T-helper 17 cell (primary cell): ENCODE data around the gene RBM6. TPM values are rescaled to one million over a fixed set of nuclear protein-coding genes. Genes with fewer than 3 reads are reported as not detected.

Source experiments
- ATAC-seq: fragments of 150-1000 bp; cut with Tn5 transposase; 2 replicates; pipeline ENCODE4 v1.10.0; 2021; ENCODE audit warnings: mild to moderate bottlenecking, moderate library complexity
- DNase-seq, 3 donors: peaks; one replicate each; pipeline versions ENCODE4 v3.0.0 to v3.0.0-alpha.2; 2020 to 2021
- H3K9me3 ChIP-seq: one replicate; pipeline ENCODE4 v1.7.0; 2013; ENCODE audit warnings: low read length, mild to moderate bottlenecking; ENCODE audit not compliant: control insufficient read depth, poor library complexity, severe bottlenecking
- H3K27ac Mint-ChIP-seq: one replicate; pipeline ENCODE4 v1.8.0; 2022; ENCODE audit warnings: mild to moderate bottlenecking, moderate library complexity, mixed read lengths
- H3K27me3 Mint-ChIP-seq: one replicate; pipeline ENCODE4 v1.8.0; 2022; ENCODE audit warnings: mixed read lengths
- H3K36me3 Mint-ChIP-seq: one replicate; pipeline ENCODE4 v1.8.0; 2022; ENCODE audit warnings: low read depth, mixed read lengths
- H3K4me1 Mint-ChIP-seq: one replicate; pipeline ENCODE4 v1.8.0; 2022; ENCODE audit warnings: mild to moderate bottlenecking, mixed read lengths
- H3K4me3 Mint-ChIP-seq: one replicate; pipeline ENCODE4 v1.8.0; 2022; ENCODE audit warnings: mild to moderate bottlenecking, moderate library complexity, mixed read lengths
- total RNA-seq, 4 donors: library from RNA in 2 of 4; stranded (reverse) in 2 of 4; gene quantifications; one replicate each; pipeline ENCODE4 v1.2.3 and lab custom pipeline; 2022 to 2026

The RBM6 gene
- total RNA-seq, 2 donors from 2014 or later = 129 to 148 TPM

- peaks cover 4% of the 10 kb centered on the region for H3K36me3 Mint-ChIP-seq
- ATAC-seq = no peak
- no peaks in the 10 kb centered on the region for H3K9me3 ChIP-seq
- peak overlapping the region; percentile 25 for H3K4me3 Mint-ChIP-seq
- H3K27ac Mint-ChIP-seq = no peak overlapping the region
- no peak for DNase-seq
- peaks cover 4% of the 10 kb centered on the region for H3K4me1 Mint-ChIP-seq
- no peaks in the 10 kb centered on the region for H3K27me3 Mint-ChIP-seq
These were observed 161.3 kb downstream of the RBM6 start for GRCh38 chr3:50100956-50101845.

DNA sequence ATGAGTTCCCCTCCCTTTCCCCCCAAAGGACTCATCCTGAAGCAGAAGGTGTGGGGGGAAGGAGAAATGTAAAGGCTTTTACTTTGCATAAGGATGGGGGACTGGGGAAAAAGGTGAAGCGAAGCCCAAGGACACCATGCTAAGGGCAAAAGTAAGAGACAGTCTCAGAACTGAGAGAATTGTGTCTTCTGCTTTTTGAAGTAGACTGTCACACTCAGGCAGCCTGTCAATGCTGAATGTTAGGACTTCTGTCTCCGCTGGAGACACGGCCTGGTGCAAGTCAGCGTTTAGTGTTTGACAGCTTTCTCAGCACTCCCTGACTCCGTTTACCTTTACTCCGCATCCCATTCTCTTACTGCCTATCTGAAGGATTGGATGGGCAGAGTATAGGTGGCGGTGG lies 162.6 kb downstream of the RBM6 start:
- Mint-ChIP-seq H3K27ac (no peak overlapping the region), H3K27me3 (no peaks in the 10 kb centered on the region)
- ATAC-seq = no peak

GRCh38 chr3:50111757-50112156 lies 171.8 kb downstream of the RBM6 start:
- peaks cover 7% of the 10 kb centered on the region for H3K36me3 Mint-ChIP-seq
- no peak for DNase-seq
- no peaks in the 10 kb centered on the region for H3K9me3 ChIP-seq
- no peak for ATAC-seq
- H3K27me3 Mint-ChIP-seq = no peaks in the 10 kb centered on the region
- peak overlapping the region; percentile 76 for H3K27ac Mint-ChIP-seq
- no peak overlapping the region for H3K4me3 Mint-ChIP-seq
- H3K4me1 Mint-ChIP-seq = no peaks in the 10 kb centered on the region

More for the DNA sequence above, 162.6 kb downstream of the RBM6 start:
- Mint-ChIP-seq H3K36me3 (peaks cover 4% of the 10 kb centered on the region), H3K4me3 (no peak overlapping the region), H3K4me1 (peaks cover 2% of the 10 kb centered on the region)
- no peaks in the 10 kb centered on the region for H3K9me3 ChIP-seq
- no peak for DNase-seq

DNA sequence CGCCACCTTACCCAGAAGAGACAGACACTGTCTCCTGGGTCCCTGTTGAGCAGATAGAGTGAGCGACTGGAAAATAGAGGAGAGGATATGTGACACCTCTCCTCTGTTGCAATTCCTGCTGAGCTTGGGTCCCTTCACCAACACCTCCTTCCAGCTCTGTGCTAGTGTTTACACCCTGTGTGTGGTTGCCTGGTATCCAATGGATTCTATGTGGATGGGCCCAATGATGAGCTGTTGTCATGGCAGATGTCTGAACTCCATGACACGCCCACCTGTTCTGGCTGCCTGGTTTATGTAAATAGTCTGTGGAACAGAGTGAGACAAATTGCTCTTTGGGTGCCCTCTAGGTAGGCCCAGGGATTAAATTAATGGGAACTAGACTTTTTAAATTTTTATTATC lies 172.5 kb downstream of the RBM6 start:
- Mint-ChIP-seq H3K4me3 (no peak overlapping the region), H3K36me3 (peaks cover 8% of the 10 kb centered on the region), H3K4me1 (no peaks in the 10 kb centered on the region), H3K27ac (no peak overlapping the region), H3K27me3 (no peaks in the 10 kb centered on the region)
- ATAC-seq (no peak), DNase-seq (no peak)
- no peaks in the 10 kb centered on the region for H3K9me3 ChIP-seq

GRCh38 chr3:50117120-50117519 lies 177.2 kb downstream of the RBM6 start:
- peaks cover 2% of the 10 kb centered on the region for H3K4me1 Mint-ChIP-seq
- H3K4me3 Mint-ChIP-seq = no peak overlapping the region
- DNase-seq = no peak
- no peaks in the 10 kb centered on the region for H3K27me3 Mint-ChIP-seq
- ATAC-seq = no peak
- H3K9me3 ChIP-seq = no peaks in the 10 kb centered on the region
- H3K27ac Mint-ChIP-seq = no peak overlapping the region
- peaks cover 10% of the 10 kb centered on the region for H3K36me3 Mint-ChIP-seq

GRCh38 chr3:50118237-50118636 lies 178.3 kb downstream of the RBM6 start:
- no peak for DNase-seq
- Mint-ChIP-seq H3K27me3 (no peaks in the 10 kb centered on the region), H3K4me3 (no peak overlapping the region), H3K4me1 (peaks cover 2% of the 10 kb centered on the region), H3K36me3 (peaks cover 10% of the 10 kb centered on the region), H3K27ac (no peak overlapping the region)
- ATAC-seq = no peak
- H3K9me3 ChIP-seq = no peaks in the 10 kb centered on the region

DNA sequence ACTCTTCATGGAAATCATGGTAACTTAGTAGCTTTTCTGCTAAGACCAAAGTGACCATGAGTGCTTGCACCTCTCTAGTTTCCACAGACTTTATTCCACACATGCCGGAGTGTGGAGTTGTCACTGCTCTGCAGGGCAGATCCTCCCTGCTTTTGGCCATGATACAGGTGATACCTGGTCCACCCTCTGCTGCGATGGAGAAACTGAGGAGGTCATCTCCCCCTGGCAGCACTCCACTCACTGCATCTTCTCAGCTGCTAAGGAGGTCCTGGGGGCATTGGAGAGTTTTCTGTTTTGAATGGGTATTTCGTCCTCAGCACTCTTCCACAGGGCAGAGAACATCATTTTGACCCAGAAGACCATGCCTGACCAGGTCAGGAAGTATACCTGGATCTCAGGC lies 179.8 kb downstream of the RBM6 start:
- no peaks in the 10 kb centered on the region for H3K27me3 Mint-ChIP-seq
- peak overlapping the region; percentile 7 for H3K4me3 Mint-ChIP-seq
- DNase-seq (no peak), ATAC-seq (no peak)
- peak overlapping the region; percentile 49 for H3K27ac Mint-ChIP-seq
- no peaks in the 10 kb centered on the region for H3K9me3 ChIP-seq
- H3K4me1 Mint-ChIP-seq = peaks cover 2% of the 10 kb centered on the region
- H3K36me3 Mint-ChIP-seq = peaks cover 10% of the 10 kb centered on the region

GRCh38 chr3:50120364-50121071 lies 180.6 kb downstream of the RBM6 start:
- Mint-ChIP-seq H3K4me3 (no peak overlapping the region), H3K27me3 (no peaks in the 10 kb centered on the region), H3K36me3 (peaks cover 10% of the 10 kb centered on the region), H3K27ac (peak overlapping the region; percentile 49), H3K4me1 (peaks cover 2% of the 10 kb centered on the region)
- ATAC-seq (no peak), DNase-seq (no peak)
- no peaks in the 10 kb centered on the region for H3K9me3 ChIP-seq

- DNase-seq (peak; percentile 43 to 61 (median 51)), ATAC-seq (peak; percentile 84)
- Mint-ChIP-seq H3K36me3 (peaks cover 5% of the 10 kb centered on the region), H3K27ac (peak overlapping the region; percentile 54), H3K4me1 (peaks cover 2% of the 10 kb centered on the region), H3K4me3 (no peak overlapping the region), H3K27me3 (no peaks in the 10 kb centered on the region)
- no peaks in the 10 kb centered on the region for H3K9me3 ChIP-seq
These were observed 181.4 kb downstream of the RBM6 start for GRCh38 chr3:50121072-50122032.

DNA sequence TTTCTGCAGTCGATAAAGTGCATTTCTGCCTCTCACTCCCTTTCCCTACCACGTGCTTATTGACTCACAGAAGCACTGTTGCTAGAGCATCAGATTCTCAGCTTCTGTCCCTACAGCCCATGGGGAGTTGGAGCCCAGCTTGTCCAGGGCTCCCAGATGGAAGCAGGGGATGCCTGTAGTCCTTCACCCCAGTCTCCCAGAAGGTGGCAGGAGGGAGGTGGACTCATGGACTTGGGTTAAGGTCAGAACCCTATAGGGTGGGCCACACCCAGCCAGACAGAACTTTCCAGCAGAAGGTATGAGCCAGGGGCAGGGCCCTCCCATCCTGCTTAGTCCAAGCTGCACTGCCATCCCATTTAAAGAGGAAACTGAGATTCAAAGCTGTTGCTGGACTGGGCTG lies 182.1 kb downstream of the RBM6 start:
- H3K27me3 Mint-ChIP-seq = no peaks in the 10 kb centered on the region

GRCh38 chr3:50122661-50123391 lies 182.9 kb downstream of the RBM6 start:
- H3K36me3 Mint-ChIP-seq = peaks cover 2% of the 10 kb centered on the region

More for the DNA sequence above, 182.1 kb downstream of the RBM6 start:
- H3K36me3 Mint-ChIP-seq = peaks cover 2% of the 10 kb centered on the region
- ATAC-seq (no peak), DNase-seq (no peak)
- H3K27ac Mint-ChIP-seq = peak overlapping the region; percentile 84
- peaks cover 2% of the 10 kb centered on the region for H3K4me1 Mint-ChIP-seq
- H3K4me3 Mint-ChIP-seq = no peak overlapping the region
- H3K9me3 ChIP-seq = no peaks in the 10 kb centered on the region

DNA sequence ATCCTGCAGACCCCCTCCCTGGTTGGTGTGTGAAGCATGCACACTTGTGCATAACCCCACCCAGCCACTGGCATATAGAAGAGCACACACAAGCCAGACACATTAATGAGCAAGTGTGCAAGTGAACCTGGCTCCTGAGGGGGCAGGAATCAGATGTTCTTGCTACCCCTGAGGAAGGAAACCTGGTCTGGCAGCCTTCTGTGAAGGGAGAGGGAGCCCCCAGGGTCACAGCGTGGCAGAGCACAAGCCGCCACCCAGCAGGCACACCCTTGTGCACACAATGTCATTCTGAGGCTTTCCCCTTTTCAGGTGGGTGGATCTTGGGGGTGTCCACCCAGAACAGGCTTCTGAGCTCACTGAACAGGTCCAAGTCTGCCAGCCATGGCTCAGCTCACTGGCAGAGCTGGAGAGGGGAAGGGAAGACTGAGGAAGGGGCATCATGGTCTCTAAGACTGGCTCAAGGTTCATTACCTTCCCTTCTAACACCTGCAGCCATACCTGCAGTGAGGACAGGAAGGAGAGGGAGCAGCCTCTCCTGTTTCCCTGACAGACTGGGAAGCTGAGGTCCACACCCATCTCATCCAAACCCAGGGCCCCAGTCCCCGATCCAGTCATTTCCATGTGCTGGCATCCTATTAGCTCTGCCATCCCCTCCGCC lies 183.6 kb downstream of the RBM6 start:
- H3K9me3 ChIP-seq = no peaks in the 10 kb centered on the region
- Mint-ChIP-seq H3K4me1 (peaks cover 2% of the 10 kb centered on the region), H3K4me3 (no peak overlapping the region), H3K36me3 (no peaks in the 10 kb centered on the region), H3K27ac (no peak overlapping the region), H3K27me3 (no peaks in the 10 kb centered on the region)
- ATAC-seq (no peak), DNase-seq (no peak)

More at GRCh38 chr3:50122661-50123391, 182.9 kb downstream of the RBM6 start:
- Mint-ChIP-seq H3K4me3 (no peak overlapping the region), H3K27ac (peak overlapping the region; percentile 84), H3K27me3 (no peaks in the 10 kb centered on the region), H3K4me1 (peaks cover 2% of the 10 kb centered on the region)
- ATAC-seq (no peak), DNase-seq (no peak)
- no peaks in the 10 kb centered on the region for H3K9me3 ChIP-seq
